Cardiac septum (tissue), 1 donor: ENCODE measurements around the gene UBE2F. TPM values are rescaled to one million over a fixed set of nuclear protein-coding genes. Genes with fewer than 3 reads are reported as not detected.
"Not testable (repeated sequence)": the region's sequence is repeated elsewhere in the genome, so short reads cannot be mapped to it uniquely, and the experiment has no call there.

Experiments
- DNase-seq: peaks from one replicate; pipeline ENCODE4 v3.0.0-alpha.2; 2020; ENCODE audit warnings: low spot score
- intact Hi-C: fragments of 100-400 bp; cut with DNase I; formaldehyde crosslinking; loops from one replicate; pipeline ENCODE4 v1.14.0; 2022
- total RNA-seq: library from RNA; stranded (reverse); fragmentation: NEBNext Ultra II Directional; extraction: Animal tissue kit (Norgen Biotek cat#: 25700); gene quantifications from one replicate; pipeline ENCODE4 v1.2.1, GENCODE V29; 2021
- donor health status: DM: no; HTN: no; CAD: no.

UBE2F gene
- total RNA-seq, 1 donor from 2014 or later, result 61.0 TPM

- intact Hi-C loops, result no loop called here
- DNase-seq, result no peak
Measured at GRCh38 chr2:237942513-237942899, 24.3 kb upstream of the UBE2F start.

GRCh38 chr2:237943395-237944094 lies 23.3 kb upstream of the UBE2F start:
- DNase-seq, result no peak
- intact Hi-C loops, result no loop called here

GRCh38 chr2:237944302-237944701 lies 22.5 kb upstream of the UBE2F start:
- intact Hi-C loops, result no loop called here
- no peak for DNase-seq

GRCh38 chr2:237946423-237946822 lies 20.4 kb upstream of the UBE2F start:
- DNase-seq, result no peak
- intact Hi-C loops, result no loop called here

GRCh38 chr2:237951354-237951753 lies 15.5 kb upstream of the UBE2F start:
- intact Hi-C loops, DNase-seq: not testable (repeated sequence)

GRCh38 chr2:237951878-237952277 lies 14.9 kb upstream of the UBE2F start:
- intact Hi-C loops, result no loop called here
- DNase-seq, result no peak

GRCh38 chr2:237952851-237953250 lies 14.0 kb upstream of the UBE2F start:
- intact Hi-C loops, result no loop called here

GRCh38 chr2:237955640-237956401 lies 11.0 kb upstream of the UBE2F start:
- intact Hi-C loops, result no loop called here
- DNase-seq, result no peak

More at GRCh38 chr2:237952851-237953250, 14.0 kb upstream of the UBE2F start:
- no peak for DNase-seq

- DNase-seq, result no peak
- intact Hi-C loops, result no loop called here
Measured at GRCh38 chr2:237956402-237956736, 10.4 kb upstream of the UBE2F start.

- DNase-seq, result no peak
- intact Hi-C loops, result no loop called here
Measured at GRCh38 chr2:237961637-237962036, 5.2 kb upstream of the UBE2F start.

GRCh38 chr2:237962432-237963084 lies 4.3 kb upstream of the UBE2F start:
- DNase-seq, result no peak
- intact Hi-C loops, result no loop called here

- DNase-seq, intact Hi-C loops: not testable (repeated sequence)
Measured at GRCh38 chr2:237963490-237963991, 3.3 kb upstream of the UBE2F start.

GRCh38 chr2:237964194-237964577 lies 2.6 kb upstream of the UBE2F start:
- intact Hi-C loops, result no loop called here
- no peak for DNase-seq

- no peak for DNase-seq
- intact Hi-C loops, result loop anchor here (5.0 kb wide), 2 partner anchors 42 to 107 kb away; partner anchors contain the start of gene RAMP1
Measured at GRCh38 chr2:237964578-237965404, 2.0 kb upstream of the UBE2F start.

GRCh38 chr2:237965844-237966243 lies 970 bp upstream of the UBE2F start:
- intact Hi-C loops, result loop anchor here (2.0 to 5.0 kb wide), 3 partner anchors 44 to 109 kb away; partner anchors contain the start of genes RAMP1 and SCLY

GRCh38 chr2:237966250-237966564 lies 607 bp upstream of the UBE2F start:
- intact Hi-C loops, result loop anchor here (2.0 to 5.0 kb wide), 3 partner anchors 44 to 109 kb away; partner anchors contain the start of genes RAMP1 and SCLY
- DNase-seq, result no peak

More at GRCh38 chr2:237965844-237966243, 970 bp upstream of the UBE2F start:
- not testable (repeated sequence) for DNase-seq

GRCh38 chr2:237967463-237967951 lies 693 bp downstream of the UBE2F start:
- no peak for DNase-seq
- intact Hi-C loops, result loop anchor here (2.0 to 5.0 kb wide), 3 partner anchors 45 to 110 kb away; partner anchors contain the start of genes RAMP1 and SCLY

- intact Hi-C loops, result loop anchor here (5.0 kb wide), 2 partner anchors 46 to 111 kb away; partner anchors contain the start of gene RAMP1
- DNase-seq, result no peak
Measured at GRCh38 chr2:237968048-237968862, 1.4 kb downstream of the UBE2F start.
